ENCODE data around the gene ORM2. TPM values are rescaled to one million over a fixed set of nuclear protein-coding genes. Genes with fewer than 3 reads are reported as not detected.

The ORM2 gene
- total and polyA plus RNA-seq, 2 of the 8 experiments (the other 6 are each of a cell fraction or from before 2014, with no cell fraction given) = 1.3 TPM; not detected in 1

DNA sequence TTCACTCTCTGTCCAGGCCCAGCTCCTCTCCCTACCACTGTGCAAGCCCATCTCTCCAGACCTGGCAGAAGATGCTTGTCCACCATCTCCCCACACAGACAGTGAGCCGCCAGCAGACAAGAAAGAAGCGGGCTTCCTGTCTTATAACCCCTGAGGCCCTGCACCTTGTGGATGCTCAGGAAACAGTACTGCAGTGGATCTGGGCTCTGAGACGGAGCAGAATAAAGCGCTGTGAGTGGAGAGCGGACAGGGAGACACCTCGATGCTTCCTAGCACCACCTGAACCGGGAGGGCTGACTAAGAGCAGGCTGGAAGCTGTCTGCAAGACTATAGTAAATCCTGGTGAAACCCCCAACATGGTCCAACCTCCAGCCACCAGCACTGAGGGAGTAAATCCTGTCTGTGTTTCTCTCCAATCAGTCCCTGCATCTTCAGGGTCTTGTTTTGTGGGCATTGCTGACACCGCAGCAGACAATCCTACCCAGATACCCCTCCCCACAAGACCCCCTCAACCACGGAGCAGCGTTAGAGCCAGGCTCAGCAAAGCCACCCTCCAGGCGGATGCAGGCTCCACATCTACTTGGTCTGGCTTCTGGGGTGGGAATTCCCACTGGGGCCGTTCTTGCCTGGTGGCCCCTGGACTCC, 18.7 kb downstream of the ORM2 start (continued):
- TF ChIP-seq TBP (IDR thresholded peaks at IDR 0.05; ENCODE audit: low read depth, low read length) (no peak), SP2 (IDR thresholded peaks at IDR 0.05; ENCODE audit: low read length) (no peak)
